ENCODE results near the gene PTCSC3. TPM values are rescaled to one million over a fixed set of nuclear protein-coding genes. Genes with fewer than 3 reads are reported as not detected.

PTCSC3 gene
- total RNA-seq, 1 donor from 2014 or later, result not detected

DNA sequence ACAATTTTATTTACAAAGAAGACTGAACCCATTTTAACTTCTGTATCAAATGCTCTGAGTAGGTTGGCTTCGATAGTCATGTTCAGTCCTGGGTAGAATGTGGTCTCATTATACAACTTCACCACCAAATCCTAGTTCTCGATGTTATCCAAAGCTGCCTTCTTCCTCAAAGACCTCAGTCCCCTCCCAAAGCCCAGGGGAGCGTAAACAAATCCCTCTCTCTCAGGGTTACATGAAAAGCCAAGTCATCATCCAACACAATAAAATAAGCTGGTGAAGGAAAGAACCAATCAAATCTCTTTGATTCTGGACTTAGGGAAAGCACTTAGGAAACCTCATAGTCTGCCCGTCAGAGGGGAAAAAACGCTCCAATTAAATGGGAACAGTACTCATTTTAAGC is 9.1 kb downstream of the PTCSC3 start:
- H3K36me3 Mint-ChIP-seq (ENCODE audit: insufficient read depth), result no peaks in the 10 kb centered on the region
- H3K4me3 Mint-ChIP-seq (ENCODE audit: low read depth), result no peak overlapping the region
- TF ChIP-seq, protein P1, sequence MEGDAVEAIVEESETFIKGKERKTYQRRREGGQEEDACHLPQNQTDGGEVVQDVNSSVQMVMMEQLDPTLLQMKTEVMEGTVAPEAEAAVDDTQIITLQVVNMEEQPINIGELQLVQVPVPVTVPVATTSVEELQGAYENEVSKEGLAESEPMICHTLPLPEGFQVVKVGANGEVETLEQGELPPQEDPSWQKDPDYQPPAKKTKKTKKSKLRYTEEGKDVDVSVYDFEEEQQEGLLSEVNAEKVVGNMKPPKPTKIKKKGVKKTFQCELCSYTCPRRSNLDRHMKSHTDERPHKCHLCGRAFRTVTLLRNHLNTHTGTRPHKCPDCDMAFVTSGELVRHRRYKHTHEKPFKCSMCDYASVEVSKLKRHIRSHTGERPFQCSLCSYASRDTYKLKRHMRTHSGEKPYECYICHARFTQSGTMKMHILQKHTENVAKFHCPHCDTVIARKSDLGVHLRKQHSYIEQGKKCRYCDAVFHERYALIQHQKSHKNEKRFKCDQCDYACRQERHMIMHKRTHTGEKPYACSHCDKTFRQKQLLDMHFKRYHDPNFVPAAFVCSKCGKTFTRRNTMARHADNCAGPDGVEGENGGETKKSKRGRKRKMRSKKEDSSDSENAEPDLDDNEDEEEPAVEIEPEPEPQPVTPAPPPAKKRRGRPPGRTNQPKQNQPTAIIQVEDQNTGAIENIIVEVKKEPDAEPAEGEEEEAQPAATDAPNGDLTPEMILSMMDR (IDR thresholded peaks at IDR 0.05; ENCODE audit: unreplicated experiment), result no peak
- DNase-seq (ENCODE audit: low spot score, unreplicated experiment), result no peak
- peaks cover 72% of the 10 kb centered on the region for H3K27me3 Mint-ChIP-seq
- H3K9me3 Mint-ChIP-seq (ENCODE audit: low read depth), result no peaks in the 10 kb centered on the region
- H3K4me1 Mint-ChIP-seq (ENCODE audit: low read depth), result no peaks in the 10 kb centered on the region
- no peak overlapping the region for H3K27ac Mint-ChIP-seq

DNA sequence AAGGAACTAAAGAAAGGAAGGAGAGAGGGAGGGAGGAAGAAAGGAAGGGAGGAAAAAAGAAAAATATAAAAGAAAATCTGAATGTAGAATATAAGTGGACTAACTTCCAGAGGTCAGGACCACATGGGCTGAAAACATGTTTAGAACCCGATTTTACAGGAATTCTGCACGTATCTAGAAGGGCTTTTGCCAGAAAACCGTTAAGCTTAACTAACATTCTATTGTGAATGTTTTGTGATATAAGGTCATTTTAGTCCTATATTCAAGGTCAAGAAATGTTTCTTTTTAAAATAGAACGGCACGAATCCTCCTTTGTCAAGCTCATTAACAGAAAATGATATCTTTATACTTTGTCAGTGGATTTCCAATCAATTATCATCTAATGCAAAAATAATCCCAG is 13.1 kb downstream of the PTCSC3 start:
- H3K9me3 Mint-ChIP-seq (ENCODE audit: low read depth), result peaks cover 7% of the 10 kb centered on the region
- H3K27ac Mint-ChIP-seq, result no peak overlapping the region
- no peak overlapping the region for H3K4me3 Mint-ChIP-seq (ENCODE audit: low read depth)
- no peaks in the 10 kb centered on the region for H3K36me3 Mint-ChIP-seq (ENCODE audit: insufficient read depth)
- H3K4me1 Mint-ChIP-seq (ENCODE audit: low read depth), result peaks cover 1% of the 10 kb centered on the region
- peaks cover 83% of the 10 kb centered on the region for H3K27me3 Mint-ChIP-seq
- TF ChIP-seq, protein P1 (IDR thresholded peaks at IDR 0.05; ENCODE audit: unreplicated experiment), result no peak
- no peak for DNase-seq (ENCODE audit: low spot score, unreplicated experiment)

- TF ChIP-seq, protein P1 (IDR thresholded peaks at IDR 0.05; ENCODE audit: unreplicated experiment), result no peak
- no peak for DNase-seq (ENCODE audit: low spot score, unreplicated experiment)
- Mint-ChIP-seq H3K4me3 (ENCODE audit: low read depth) (peak overlapping the region; percentile 68), H3K27me3 (peaks cover 87% of the 10 kb centered on the region), H3K27ac (no peak overlapping the region), H3K9me3 (ENCODE audit: low read depth) (peaks cover 11% of the 10 kb centered on the region), H3K4me1 (ENCODE audit: low read depth) (peaks cover 1% of the 10 kb centered on the region), H3K36me3 (ENCODE audit: insufficient read depth) (no peaks in the 10 kb centered on the region)
Observed at GRCh38 chr14:36162267-36162666, 14.3 kb downstream of the PTCSC3 start.

DNA sequence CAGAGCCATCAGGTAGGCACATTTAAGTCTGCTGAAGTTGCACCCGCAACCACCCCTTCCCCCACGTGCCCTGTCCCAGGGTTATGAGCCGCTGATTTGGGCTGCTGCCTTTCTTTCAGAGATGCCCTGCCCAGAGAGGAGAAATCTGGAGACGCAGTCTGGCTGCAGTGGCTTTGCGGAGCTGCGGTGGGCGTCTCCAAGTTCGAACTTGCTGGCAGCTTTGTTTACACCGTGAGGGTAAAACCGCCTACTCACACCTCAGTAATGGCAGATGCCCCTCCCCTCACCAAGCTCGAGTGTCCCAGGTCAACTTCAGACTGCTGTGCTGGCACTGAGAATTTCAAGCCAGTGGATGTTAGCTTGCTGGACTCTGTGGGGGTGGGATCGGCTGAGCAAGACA is 14.7 kb downstream of the PTCSC3 start:
- Mint-ChIP-seq H3K36me3 (ENCODE audit: insufficient read depth) (no peaks in the 10 kb centered on the region), H3K27me3 (peaks cover 86% of the 10 kb centered on the region), H3K4me3 (ENCODE audit: low read depth) (peak overlapping the region; percentile 68), H3K4me1 (ENCODE audit: low read depth) (peaks cover 1% of the 10 kb centered on the region), H3K27ac (no peak overlapping the region), H3K9me3 (ENCODE audit: low read depth) (peaks cover 14% of the 10 kb centered on the region)
- TF ChIP-seq, protein P1 (IDR thresholded peaks at IDR 0.05; ENCODE audit: unreplicated experiment), result no peak
- DNase-seq (ENCODE audit: low spot score, unreplicated experiment), result peak; percentile 10

DNA sequence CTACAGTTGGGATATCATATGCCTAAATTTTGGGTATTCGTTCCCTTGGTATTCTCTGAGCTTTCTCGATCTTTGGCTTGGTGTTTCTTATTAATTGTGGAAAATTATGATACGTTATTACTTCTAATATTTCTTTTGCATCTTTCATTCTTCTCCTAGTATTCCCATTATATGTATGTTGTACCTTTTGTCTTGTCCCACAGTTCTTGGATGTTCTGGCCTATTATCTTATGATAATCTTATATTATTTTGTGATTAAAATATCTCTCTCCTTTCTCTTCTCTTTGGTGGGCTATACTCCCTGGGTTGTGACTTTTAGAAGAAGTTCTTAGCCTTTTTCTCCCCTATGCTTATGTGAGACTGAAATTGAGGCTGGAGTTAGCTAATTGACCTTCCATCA is 25.2 kb downstream of the PTCSC3 start:
- no peak overlapping the region for H3K4me3 Mint-ChIP-seq (ENCODE audit: low read depth)
- peaks cover 12% of the 10 kb centered on the region for H3K9me3 Mint-ChIP-seq (ENCODE audit: low read depth)
- H3K27me3 Mint-ChIP-seq, result peaks cover 4% of the 10 kb centered on the region
- H3K36me3 Mint-ChIP-seq (ENCODE audit: insufficient read depth), result no peaks in the 10 kb centered on the region
- DNase-seq (ENCODE audit: low spot score, unreplicated experiment), result no peak
- no peaks in the 10 kb centered on the region for H3K4me1 Mint-ChIP-seq (ENCODE audit: low read depth)
- H3K27ac Mint-ChIP-seq, result no peak overlapping the region
- TF ChIP-seq, protein P1 (IDR thresholded peaks at IDR 0.05; ENCODE audit: unreplicated experiment), result no peak

All from progenitor cell of endocrine pancreas (in vitro differentiated cells).